ENCODE measurements around the gene C1GALT1. TPM values are rescaled to one million over a fixed set of nuclear protein-coding genes. Genes with fewer than 3 reads are reported as not detected.

The C1GALT1 gene
- total RNA-seq, 1 donor from 2014 or later = 29.0 TPM

GRCh38 chr7:7181519-7182155, 707 bp upstream of the C1GALT1 start:
- Histone ChIP-seq H3K4me3 (peak overlapping the region; percentile 93 to 94), H3K36me3 (no peaks in the 10 kb centered on the region), H3K9me3 (no peaks in the 10 kb centered on the region), H3K27ac (peak overlapping the region; percentile 97), H3K4me1 (peaks cover 27% of the 10 kb centered on the region), H3K27me3 (no peaks in the 10 kb centered on the region)
- intact Hi-C loops (cut with DNase I) = no loop called here
- no peak for DNase-seq (ENCODE audit: extremely low spot score in 2 of 2)
- TF ChIP-seq POLR2A (IDR thresholded peaks at IDR 0.05) = no peak
- TF ChIP-seq CTCF (IDR thresholded peaks at IDR 0.05) = no peak
- no peak for TF ChIP-seq POLR2AphosphoS5 (IDR thresholded peaks at IDR 0.05; ENCODE audit: insufficient read depth in 1 of 2, low read depth in 1 of 2)

- Histone ChIP-seq H3K27me3 (no peaks in the 10 kb centered on the region), H3K27ac (peak overlapping the region; percentile 97), H3K36me3 (no peaks in the 10 kb centered on the region), H3K9me3 (no peaks in the 10 kb centered on the region), H3K4me3 (peak overlapping the region; percentile 93 to 94), H3K4me1 (peaks cover 27% of the 10 kb centered on the region)
- TF ChIP-seq CTCF (IDR thresholded peaks at IDR 0.05) (no peak), POLR2AphosphoS5 (IDR thresholded peaks at IDR 0.05; ENCODE audit: insufficient read depth in 1 of 2, low read depth in 1 of 2) (no peak), POLR2A (IDR thresholded peaks at IDR 0.05) (no peak)
- no peak for DNase-seq (ENCODE audit: extremely low spot score in 2 of 2)
- intact Hi-C loops (cut with DNase I) = no loop called here
Measured at GRCh38 chr7:7183061-7183837, 905 bp downstream of the C1GALT1 start.

GRCh38 chr7:7183838-7184463, 1.6 kb downstream of the C1GALT1 start:
- TF ChIP-seq POLR2AphosphoS5 (IDR thresholded peaks at IDR 0.05; ENCODE audit: insufficient read depth in 1 of 2, low read depth in 1 of 2) = no peak
- TF ChIP-seq CTCF (IDR thresholded peaks at IDR 0.05) = no peak
- TF ChIP-seq POLR2A (IDR thresholded peaks at IDR 0.05) = no peak
- no peaks in the 10 kb centered on the region for H3K36me3 ChIP-seq
- intact Hi-C loops (cut with DNase I) = no loop called here
- H3K4me3 ChIP-seq = peak overlapping the region in 1 of 2 donors; percentile 93
- H3K4me1 ChIP-seq = peaks cover 27% of the 10 kb centered on the region
- H3K27ac ChIP-seq = no peak overlapping the region
- no peaks in the 10 kb centered on the region for H3K27me3 ChIP-seq
- DNase-seq (ENCODE audit: extremely low spot score in 2 of 2) = no peak
- H3K9me3 ChIP-seq = no peaks in the 10 kb centered on the region

GRCh38 chr7:7185371-7185989, 3.1 kb downstream of the C1GALT1 start:
- intact Hi-C loops (cut with DNase I) = no loop called here
- peaks cover 27% of the 10 kb centered on the region for H3K4me1 ChIP-seq
- TF ChIP-seq POLR2AphosphoS5 (IDR thresholded peaks at IDR 0.05; ENCODE audit: insufficient read depth in 1 of 2, low read depth in 1 of 2) (no peak), CTCF (IDR thresholded peaks at IDR 0.05) (no peak), POLR2A (IDR thresholded peaks at IDR 0.05) (no peak)

More at GRCh38 chr7:7185371-7185989, 3.1 kb downstream of the C1GALT1 start:
- no peak for DNase-seq (ENCODE audit: extremely low spot score in 2 of 2)
- Histone ChIP-seq H3K27me3 (no peaks in the 10 kb centered on the region), H3K9me3 (no peaks in the 10 kb centered on the region), H3K27ac (no peak overlapping the region), H3K36me3 (no peaks in the 10 kb centered on the region), H3K4me3 (no peak overlapping the region)

Measured in vagina (tissue), 2 donors.